ENCODE data around the gene CNTNAP5. TPM values are rescaled to one million over a fixed set of nuclear protein-coding genes. Genes with fewer than 3 reads are reported as not detected.

CNTNAP5 gene
- total and polyA plus RNA-seq, 2 of the 13 experiments (the other 11 are each of a cell fraction or from before 2014, with no cell fraction given), result not detected

DNA sequence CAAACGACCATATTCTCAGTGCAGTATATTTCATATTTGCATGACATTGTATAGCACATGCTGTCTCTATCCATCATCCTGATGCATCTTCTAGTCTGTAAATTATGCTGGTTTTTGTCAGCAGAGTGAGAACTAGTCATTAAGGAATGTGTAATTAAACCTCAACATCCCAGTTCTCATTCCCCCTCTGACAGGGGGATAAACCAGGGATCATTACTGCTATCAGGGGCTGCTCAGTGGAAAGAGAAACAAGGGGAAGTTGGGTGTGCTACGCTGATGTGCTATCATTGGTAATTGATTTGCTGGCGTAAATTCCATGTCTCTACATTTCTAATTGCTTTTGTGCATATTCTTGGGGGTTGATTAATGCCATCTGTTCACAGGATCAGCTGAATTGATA, 7.7 kb downstream of the CNTNAP5 start (continued):
- TF ChIP-seq, protein P1, sequence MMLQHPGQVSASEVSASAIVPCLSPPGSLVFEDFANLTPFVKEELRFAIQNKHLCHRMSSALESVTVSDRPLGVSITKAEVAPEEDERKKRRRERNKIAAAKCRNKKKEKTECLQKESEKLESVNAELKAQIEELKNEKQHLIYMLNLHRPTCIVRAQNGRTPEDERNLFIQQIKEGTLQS (CRISPR knock-in tag; IDR thresholded peaks at IDR 0.05), result no peak
- no peak for TF ChIP-seq ZNF484 (CRISPR knock-in tag; IDR thresholded peaks at IDR 0.05; ENCODE audit: borderline replicate concordance, low read depth)
- TF ChIP-seq, protein P2, sequence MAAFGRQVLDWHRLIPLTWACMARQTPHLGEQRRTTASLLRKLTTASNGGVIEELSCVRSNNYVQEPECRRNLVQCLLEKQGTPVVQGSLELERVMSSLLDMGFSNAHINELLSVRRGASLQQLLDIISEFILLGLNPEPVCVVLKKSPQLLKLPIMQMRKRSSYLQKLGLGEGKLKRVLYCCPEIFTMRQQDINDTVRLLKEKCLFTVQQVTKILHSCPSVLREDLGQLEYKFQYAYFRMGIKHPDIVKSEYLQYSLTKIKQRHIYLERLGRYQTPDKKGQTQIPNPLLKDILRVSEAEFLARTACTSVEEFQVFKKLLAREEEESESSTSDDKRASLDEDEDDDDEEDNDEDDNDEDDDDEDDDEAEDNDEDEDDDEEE (CRISPR knock-in tag; IDR thresholded peaks at IDR 0.05), result no peak
- no peak for TF ChIP-seq NFATC3 (CRISPR knock-in tag; IDR thresholded peaks at IDR 0.05)
- TF ChIP-seq RBFOX2 (IDR thresholded peaks at IDR 0.05; ENCODE audit: low read depth, low read length), result no peak

DNA sequence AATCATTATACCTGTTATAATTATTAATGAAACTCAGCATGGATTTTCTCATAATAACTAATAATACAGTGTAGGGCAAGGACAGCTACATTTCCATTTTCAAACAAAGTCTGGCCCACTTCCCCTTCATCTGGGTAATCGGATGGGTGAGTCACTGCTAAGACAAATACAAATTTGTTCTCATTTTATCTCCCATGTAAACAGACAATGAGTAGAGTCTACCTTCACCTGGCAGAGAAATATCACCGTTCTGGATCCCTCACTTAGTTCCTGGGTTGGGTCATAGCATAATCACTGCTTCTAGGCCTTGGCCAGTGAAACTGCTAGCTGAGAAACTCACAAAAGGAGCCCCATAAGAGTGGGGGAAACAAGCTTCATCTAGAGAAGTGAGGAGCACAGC, 9.2 kb downstream of the CNTNAP5 start:
- Histone ChIP-seq H3K4me1 (ENCODE audit: insufficient read depth, low read length) (no peaks in the 10 kb centered on the region), H3K4me3 (replicated peaks in 1 of 3; ENCODE audit: insufficient read depth in 1 of 3, low read depth in 2 of 3, low read length in 3 of 3) (no peak overlapping the region), H3K9me3 (ENCODE audit: low read length) (no peaks in the 10 kb centered on the region), H4K20me1 (ENCODE audit: insufficient read depth, low read length) (no peaks in the 10 kb centered on the region), H3K9ac (ENCODE audit: insufficient read depth, low read depth, low read length) (no peak overlapping the region), H3K4me2 (ENCODE audit: low read depth, low read length) (no peak overlapping the region), H3K36me3 (replicated peaks in 1 of 2; ENCODE audit: control insufficient read depth in 1 of 2, insufficient read depth in 2 of 2, low read length in 2 of 2) (no peaks in the 10 kb centered on the region), H3K79me2 (ENCODE audit: insufficient read depth, low read length) (no peaks in the 10 kb centered on the region), H2AFZ (ENCODE audit: low read length) (no peak overlapping the region), H3K27me3 (ENCODE audit: control insufficient read depth in 1 of 2, insufficient read depth in 2 of 2, low read length in 2 of 2) (no peaks in the 10 kb centered on the region), H3K27ac (ENCODE audit: extremely low read length, insufficient read depth, low read length) (no peak overlapping the region)
- 0% methylated on average over 2 of the region's 2 CpGs for WGBS (ENCODE audit: low lambda C conversion rate)
- CTCF ChIA-PET (ENCODE audit: low intra/inter-chr PET ratio, low total read pairs), result no interaction called here
- no TSS peak for BruUV-seq (replicated peaks)
- no peak for FAIRE-seq
- no peak for DNase-seq (ENCODE audit: low spot score)
- in situ Hi-C loops (cut with HindIII; ENCODE audit: extremely low pct_ligation_motif_present, low pct_unique_long_range_greater_than_20kb) (no loop called here), intact Hi-C loops (cut with micrococcal nuclease; ENCODE audit: unreplicated experiment) (no loop called here)
- POLR2A ChIA-PET, result no interaction called here
- TF ChIP-seq, protein P3, sequence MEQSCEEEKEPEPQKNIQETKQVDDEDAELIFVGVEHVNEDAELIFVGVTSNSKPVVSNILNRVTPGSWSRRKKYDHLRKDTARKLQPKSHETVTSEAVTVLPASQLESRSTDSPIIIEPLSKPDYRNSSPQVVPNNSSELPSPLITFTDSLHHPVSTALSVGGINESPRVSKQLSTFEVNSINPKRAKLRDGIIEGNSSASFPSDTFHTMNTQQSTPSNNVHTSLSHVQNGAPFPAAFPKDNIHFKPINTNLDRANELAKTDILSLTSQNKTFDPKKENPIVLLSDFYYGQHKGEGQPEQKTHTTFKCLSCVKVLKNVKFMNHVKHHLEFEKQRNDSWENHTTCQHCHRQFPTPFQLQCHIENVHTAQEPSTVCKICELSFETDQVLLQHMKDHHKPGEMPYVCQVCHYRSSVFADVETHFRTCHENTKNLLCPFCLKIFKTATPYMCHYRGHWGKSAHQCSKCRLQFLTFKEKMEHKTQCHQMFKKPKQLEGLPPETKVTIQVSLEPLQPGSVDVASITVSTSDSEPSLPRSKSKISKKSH (CRISPR knock-in tag; IDR thresholded peaks at IDR 0.05; ENCODE audit: borderline replicate concordance), result no peak
- TF ChIP-seq ZBTB38 (CRISPR knock-in tag; IDR thresholded peaks at IDR 0.05) (no peak), FOSL2 (CRISPR knock-in tag; IDR thresholded peaks at IDR 0.05) (peak; percentile 53)
- TF ChIP-seq, protein P4, sequence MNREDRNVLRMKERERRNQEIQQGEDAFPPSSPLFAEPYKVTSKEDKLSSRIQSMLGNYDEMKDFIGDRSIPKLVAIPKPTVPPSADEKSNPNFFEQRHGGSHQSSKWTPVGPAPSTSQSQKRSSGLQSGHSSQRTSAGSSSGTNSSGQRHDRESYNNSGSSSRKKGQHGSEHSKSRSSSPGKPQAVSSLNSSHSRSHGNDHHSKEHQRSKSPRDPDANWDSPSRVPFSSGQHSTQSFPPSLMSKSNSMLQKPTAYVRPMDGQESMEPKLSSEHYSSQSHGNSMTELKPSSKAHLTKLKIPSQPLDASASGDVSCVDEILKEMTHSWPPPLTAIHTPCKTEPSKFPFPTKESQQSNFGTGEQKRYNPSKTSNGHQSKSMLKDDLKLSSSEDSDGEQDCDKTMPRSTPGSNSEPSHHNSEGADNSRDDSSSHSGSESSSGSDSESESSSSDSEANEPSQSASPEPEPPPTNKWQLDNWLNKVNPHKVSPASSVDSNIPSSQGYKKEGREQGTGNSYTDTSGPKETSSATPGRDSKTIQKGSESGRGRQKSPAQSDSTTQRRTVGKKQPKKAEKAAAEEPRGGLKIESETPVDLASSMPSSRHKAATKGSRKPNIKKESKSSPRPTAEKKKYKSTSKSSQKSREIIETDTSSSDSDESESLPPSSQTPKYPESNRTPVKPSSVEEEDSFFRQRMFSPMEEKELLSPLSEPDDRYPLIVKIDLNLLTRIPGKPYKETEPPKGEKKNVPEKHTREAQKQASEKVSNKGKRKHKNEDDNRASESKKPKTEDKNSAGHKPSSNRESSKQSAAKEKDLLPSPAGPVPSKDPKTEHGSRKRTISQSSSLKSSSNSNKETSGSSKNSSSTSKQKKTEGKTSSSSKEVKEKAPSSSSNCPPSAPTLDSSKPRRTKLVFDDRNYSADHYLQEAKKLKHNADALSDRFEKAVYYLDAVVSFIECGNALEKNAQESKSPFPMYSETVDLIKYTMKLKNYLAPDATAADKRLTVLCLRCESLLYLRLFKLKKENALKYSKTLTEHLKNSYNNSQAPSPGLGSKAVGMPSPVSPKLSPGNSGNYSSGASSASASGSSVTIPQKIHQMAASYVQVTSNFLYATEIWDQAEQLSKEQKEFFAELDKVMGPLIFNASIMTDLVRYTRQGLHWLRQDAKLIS (CRISPR knock-in tag; IDR thresholded peaks at IDR 0.05), result no peak
- ATAC-seq, result no peak
